Fibroblast of upper back skin (primary cell): Measurements from ENCODE around the gene ZNF81.
A peak's percentile ranks its signal among the peaks of the same experiment; 100 is the strongest.
"Not testable (repeated sequence)": the region's sequence is repeated elsewhere in the genome, so short reads cannot be mapped to it uniquely, and the experiment has no call there.

Source experiments
- DNase-seq: peaks from one replicate; pipeline ENCODE4 v3.0.0-alpha.2; 2013

ZNF81 gene

GRCh38 chrX:47836164-47837072 lies at the start of gene ZNF81:
TSS of gene ZNF81 (plus strand) at chrX:47836902. CDS start at chrX:47846268, 9,366 bp downstream.
- peak; percentile 97 for DNase-seq

GRCh38 chrX:47796433-47796906 lies 40.2 kb upstream of the ZNF81 start:
- peak; percentile 28 for DNase-seq

- DNase-seq = no peak
Measured at GRCh38 chrX:47797084-47797483, 39.6 kb upstream of the ZNF81 start.

- DNase-seq = no peak
Measured at GRCh38 chrX:47798861-47799260, 37.8 kb upstream of the ZNF81 start.

- peak; percentile 2 for DNase-seq
Measured at GRCh38 chrX:47802589-47802988, 34.1 kb upstream of the ZNF81 start.

- not testable (repeated sequence) for DNase-seq
Measured at GRCh38 chrX:47803103-47803502, 33.6 kb upstream of the ZNF81 start.

- DNase-seq = no peak
Measured at GRCh38 chrX:47804315-47804714, 32.4 kb upstream of the ZNF81 start.

GRCh38 chrX:47805844-47806243 lies 30.9 kb upstream of the ZNF81 start:
- not testable (repeated sequence) for DNase-seq

- DNase-seq = not testable (repeated sequence)
Measured at GRCh38 chrX:47806415-47807271, 30.1 kb upstream of the ZNF81 start.

- DNase-seq = not testable (repeated sequence)
Measured at GRCh38 chrX:47807272-47807538, 29.5 kb upstream of the ZNF81 start.

- DNase-seq = no peak
Measured at GRCh38 chrX:47807548-47807947, 29.2 kb upstream of the ZNF81 start.

GRCh38 chrX:47808904-47809788 lies 27.6 kb upstream of the ZNF81 start:
- no peak for DNase-seq

GRCh38 chrX:47814851-47815250 lies 21.9 kb upstream of the ZNF81 start:
- DNase-seq = no peak

GRCh38 chrX:47815901-47816845 lies 20.5 kb upstream of the ZNF81 start:
- DNase-seq = no peak

GRCh38 chrX:47817421-47817820 lies 19.3 kb upstream of the ZNF81 start:
- no peak for DNase-seq

- DNase-seq = no peak
Measured at GRCh38 chrX:47817897-47818296, 18.8 kb upstream of the ZNF81 start.

GRCh38 chrX:47828984-47829383 lies 7.7 kb upstream of the ZNF81 start:
- DNase-seq = peak; percentile 9

GRCh38 chrX:47831788-47832187 lies 4.9 kb upstream of the ZNF81 start:
- peak; percentile 30 for DNase-seq

- DNase-seq = no peak
Measured at GRCh38 chrX:47838361-47838760, 1.7 kb downstream of the ZNF81 start.

- DNase-seq = no peak
Measured at GRCh38 chrX:47840111-47840510, 3.4 kb downstream of the ZNF81 start.

- no peak for DNase-seq
Measured at GRCh38 chrX:47843363-47843762, 6.7 kb downstream of the ZNF81 start.

- no peak for DNase-seq
Measured at GRCh38 chrX:47844117-47844516, 7.4 kb downstream of the ZNF81 start.
